GM12875 (cell line): ENCODE data around the gene SPTBN5.

ENCODE experiments used
- H3K4me3 ChIP-seq: one replicate; pipeline ENCODE4 v1.5.1; 2011; ENCODE audit warnings: low read depth, low read length, control low read depth
- CTCF ChIP-seq: IDR thresholded peaks from 2 replicates; pipeline ENCODE4 v1.5.1; 2011; ENCODE audit warnings: low read depth, mild to moderate bottlenecking, control low read depth, inconsistent platforms, low read length, moderate library complexity, borderline replicate concordance; ENCODE audit not compliant: insufficient read depth

SPTBN5 gene

GRCh38 chr15:41880156-41880877 is 13.5 kb downstream of the SPTBN5 start:
- no peak for TF ChIP-seq CTCF
- no peak overlapping the region for H3K4me3 ChIP-seq

- TF ChIP-seq CTCF, result no peak
- no peak overlapping the region for H3K4me3 ChIP-seq
Measured at GRCh38 chr15:41879321-41879845, 14.5 kb downstream of the SPTBN5 start.

- H3K4me3 ChIP-seq, result no peak overlapping the region
- TF ChIP-seq CTCF, result no peak
Measured at GRCh38 chr15:41878355-41878699, 15.5 kb downstream of the SPTBN5 start.

- no peak overlapping the region for H3K4me3 ChIP-seq
- TF ChIP-seq CTCF, result no peak
Measured at GRCh38 chr15:41877631-41878354, 16.1 kb downstream of the SPTBN5 start.

GRCh38 chr15:41876689-41877088 is 17.2 kb downstream of the SPTBN5 start:
- no peak for TF ChIP-seq CTCF

GRCh38 chr15:41876007-41876406 is 17.8 kb downstream of the SPTBN5 start:
- H3K4me3 ChIP-seq, result no peak overlapping the region
- TF ChIP-seq CTCF, result no peak

More at GRCh38 chr15:41876689-41877088, 17.2 kb downstream of the SPTBN5 start:
- no peak overlapping the region for H3K4me3 ChIP-seq
